Stimulated activated CD4-positive, alpha-beta T cell treated with anti-CD3 and anti-CD28 coated beads, TNF-alpha, amount 100 ng/mL, for 48 hours (primary cell): ENCODE results near the gene FOXO3.
A peak's percentile ranks its signal among the peaks of the same experiment; 100 is the strongest.
"Not testable (repeated sequence)": the region's sequence is repeated elsewhere in the genome, so short reads cannot be mapped to it uniquely, and the experiment has no call there.

Experiments used
- DNase-seq, 3 donors: peaks; one replicate each; pipeline ENCODE4 v3.0.0-alpha.2; 2020; ENCODE audit warnings: low read depth in 3 of 3

Gene FOXO3

DNA sequence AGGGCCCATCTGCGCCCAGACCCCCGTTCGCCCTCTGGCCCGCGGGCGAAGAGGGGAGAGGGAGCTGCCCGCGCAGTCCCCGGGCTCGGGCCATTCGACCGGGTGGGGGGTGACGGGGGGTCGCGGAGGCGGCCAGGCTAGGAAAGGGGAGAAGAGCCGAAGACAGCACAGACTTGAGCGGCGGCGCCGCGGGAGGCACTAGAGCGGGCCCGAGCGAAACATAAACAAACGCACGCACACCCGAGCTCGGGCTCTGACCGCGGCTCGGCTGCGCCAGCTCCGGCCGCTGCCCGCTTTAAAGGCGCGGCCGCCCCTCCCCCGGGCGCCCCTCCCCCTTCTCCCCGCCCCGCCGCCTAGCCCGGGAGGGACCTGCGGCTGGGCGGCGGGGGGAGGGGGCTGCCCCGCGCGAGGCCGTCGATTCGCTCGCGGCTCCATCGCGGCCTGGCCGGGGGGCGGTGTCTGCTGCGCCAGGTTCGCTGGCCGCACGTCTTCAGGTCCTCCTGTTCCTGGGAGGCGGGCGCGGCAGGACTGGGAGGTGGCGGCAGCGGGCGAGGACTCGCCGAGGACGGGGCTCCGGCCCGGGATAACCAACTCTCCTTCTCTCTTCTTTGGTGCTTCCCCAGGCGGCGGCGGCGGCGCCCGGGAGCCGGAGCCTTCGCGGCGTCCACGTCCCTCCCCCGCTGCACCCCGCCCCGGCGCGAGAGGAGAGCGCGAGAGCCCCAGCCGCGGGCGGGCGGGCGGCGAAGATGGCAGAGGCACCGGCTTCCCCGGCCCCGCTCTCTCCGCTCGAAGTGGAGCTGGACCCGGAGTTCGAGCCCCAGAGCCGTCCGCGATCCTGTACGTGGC, at the start of gene FOXO3:
Gene FOXO3, plus strand, starts transcription at position 455 of the 846 bp plus-strand sequence. Its CDS starts 292 bp downstream, at position 747.
- no peak for DNase-seq

DNA sequence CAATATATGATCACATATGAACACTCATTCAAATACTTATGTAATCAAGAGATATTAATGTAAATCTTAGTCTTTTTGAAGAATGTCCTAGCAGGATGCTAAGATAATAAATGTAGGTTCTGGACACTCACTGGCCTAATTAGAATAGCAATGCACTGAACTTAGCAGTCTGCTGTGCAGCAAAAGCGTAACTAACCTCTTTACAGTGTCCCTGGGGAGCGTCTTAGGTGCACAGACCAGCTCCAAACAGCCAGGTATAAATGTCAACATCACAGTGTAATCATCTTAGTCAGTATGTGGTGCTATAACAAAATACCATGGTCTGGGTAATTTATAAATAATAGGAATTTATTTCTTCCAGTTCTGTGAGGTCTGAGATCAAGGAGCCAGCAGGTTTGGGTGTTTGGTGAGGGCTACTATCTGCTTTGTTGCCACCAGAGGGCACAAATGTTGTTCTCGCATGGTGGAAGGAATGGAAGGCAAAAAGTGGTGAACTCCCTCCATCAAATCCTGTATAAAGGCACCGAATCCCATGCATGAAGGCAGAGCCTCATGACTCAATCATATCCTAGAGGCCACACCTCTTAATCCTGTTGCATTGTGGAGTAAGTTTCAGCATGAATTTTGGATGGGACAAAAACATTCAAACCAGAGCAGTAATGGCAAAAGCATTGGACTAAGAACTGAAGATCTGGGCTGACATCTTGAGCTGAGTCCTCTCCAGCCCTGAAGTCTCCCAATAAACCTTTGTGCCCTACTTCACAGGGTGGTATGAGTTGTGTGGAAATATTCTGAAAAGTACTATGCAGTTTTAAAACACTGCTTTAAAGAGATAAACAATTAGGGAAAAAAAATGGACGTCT, 41.8 kb upstream of the FOXO3 start:
- no peak for DNase-seq

DNA sequence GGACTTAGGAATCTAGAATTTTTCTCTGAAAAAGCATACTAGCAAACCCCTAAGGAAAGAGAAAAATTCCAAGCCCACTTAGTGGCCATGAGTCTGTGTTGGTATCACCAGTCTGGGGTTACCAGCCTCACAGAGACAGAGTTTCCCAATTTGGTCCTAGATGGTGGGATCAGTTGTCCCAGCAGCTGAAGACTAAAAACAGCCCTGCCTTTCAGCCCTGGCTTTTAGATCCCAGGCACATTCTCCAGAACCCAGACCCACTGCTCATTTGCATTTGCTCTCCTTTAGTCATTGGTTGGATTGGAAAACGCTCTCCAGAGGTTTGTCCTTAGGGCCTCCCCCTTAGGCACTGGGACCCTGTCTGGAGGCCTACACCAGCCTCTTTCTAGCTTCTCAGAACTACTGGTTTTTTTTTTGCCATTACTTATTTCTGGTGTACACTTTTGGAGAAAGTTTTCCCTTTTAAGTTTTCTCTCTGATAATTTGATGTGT, 39.1 kb upstream of the FOXO3 start:
- DNase-seq: no peak

DNA sequence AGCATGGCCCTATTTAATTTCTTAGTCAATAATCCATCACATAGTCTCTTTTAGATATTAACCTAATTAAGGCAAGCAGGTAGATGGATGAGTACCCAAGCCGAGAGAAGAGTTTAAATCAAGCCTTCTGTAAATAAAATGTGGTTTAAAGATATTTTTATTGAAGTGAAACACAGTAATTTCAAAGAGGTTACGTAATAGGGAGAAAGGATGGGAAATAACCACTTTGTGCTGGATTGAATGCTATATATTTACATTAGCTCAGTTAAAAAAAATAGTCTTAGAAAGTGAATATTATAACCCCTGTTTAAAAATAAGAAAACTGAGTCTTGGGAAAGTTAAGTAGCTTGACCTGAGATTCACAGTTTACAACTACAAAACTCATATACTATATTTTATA, 37.0 kb upstream of the FOXO3 start:
- no peak for DNase-seq

DNA sequence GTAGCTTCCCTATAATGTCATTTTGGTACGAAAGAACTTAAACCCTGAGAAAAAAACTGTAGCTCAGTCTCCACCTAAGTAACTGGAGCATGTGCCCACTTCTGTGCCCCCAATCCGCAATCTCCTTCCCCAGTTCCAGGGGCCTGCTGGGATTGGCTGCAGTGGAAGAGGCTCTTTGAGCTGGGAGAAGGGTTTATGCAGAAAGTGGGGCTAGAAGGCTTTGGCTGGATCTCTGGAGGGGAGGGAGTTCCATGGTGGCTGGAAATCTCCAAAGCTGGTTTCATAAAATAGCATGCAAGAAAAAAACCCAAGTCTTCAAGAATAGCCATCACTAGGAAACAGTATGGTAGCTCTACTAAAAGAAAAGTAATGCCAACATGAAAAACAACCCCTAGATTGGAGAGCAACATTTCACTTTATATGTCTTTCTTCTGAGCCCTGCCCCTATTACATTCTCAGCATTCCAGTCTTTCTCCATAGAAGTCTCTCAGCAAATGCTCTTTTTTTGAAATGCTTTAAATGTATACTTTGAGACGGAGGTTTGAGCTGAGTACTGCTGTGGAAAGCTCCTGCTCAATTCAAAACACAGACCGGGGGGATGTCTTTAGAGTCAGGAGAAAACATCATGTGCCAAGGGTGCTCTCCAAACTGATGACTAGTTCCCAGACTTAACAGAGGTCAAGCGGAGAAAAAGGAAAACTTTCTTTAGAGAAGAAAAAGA, 36.0 kb upstream of the FOXO3 start:
- no peak for DNase-seq

DNA sequence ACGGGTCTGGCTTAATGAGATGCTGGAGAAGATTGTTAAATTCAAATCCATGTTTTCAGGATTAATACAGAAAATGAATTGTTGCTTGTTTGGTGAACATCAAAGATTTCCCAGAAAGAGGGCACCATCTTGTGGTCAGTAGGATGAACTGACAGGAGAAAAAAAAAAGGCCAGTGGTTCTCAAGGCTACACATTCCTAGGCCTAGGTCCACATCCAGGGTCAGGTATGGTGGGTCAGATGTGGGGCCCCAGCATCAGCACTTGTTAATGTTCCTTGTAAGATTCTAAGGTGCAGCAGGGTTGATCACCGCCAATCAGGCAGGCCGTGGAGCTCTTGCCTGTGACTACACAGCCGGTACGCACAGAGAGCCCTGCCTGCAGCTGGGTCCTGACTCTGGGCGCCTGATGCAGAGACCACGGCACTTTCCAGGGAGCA, 34.0 kb upstream of the FOXO3 start:
- DNase-seq: no peak

DNA sequence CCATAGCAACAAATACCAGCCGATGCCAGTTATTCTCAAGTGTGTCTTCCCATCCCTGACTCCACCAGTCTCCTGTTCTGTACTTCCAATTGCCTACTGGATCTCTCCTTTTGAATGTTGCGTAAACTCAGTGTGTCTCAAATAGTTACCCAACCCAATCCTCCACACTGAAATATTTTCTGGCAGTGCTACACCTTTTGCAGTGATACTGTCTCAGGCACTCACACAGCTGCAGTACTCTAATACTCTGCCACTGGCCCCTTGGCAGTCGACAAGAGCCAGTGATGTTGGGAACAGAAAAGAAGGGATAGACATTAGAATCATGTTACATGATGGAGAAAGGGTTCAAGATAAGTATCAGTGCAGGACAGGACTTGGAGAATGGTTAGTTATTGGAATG, 31.8 kb upstream of the FOXO3 start:
- DNase-seq: no peak

DNA sequence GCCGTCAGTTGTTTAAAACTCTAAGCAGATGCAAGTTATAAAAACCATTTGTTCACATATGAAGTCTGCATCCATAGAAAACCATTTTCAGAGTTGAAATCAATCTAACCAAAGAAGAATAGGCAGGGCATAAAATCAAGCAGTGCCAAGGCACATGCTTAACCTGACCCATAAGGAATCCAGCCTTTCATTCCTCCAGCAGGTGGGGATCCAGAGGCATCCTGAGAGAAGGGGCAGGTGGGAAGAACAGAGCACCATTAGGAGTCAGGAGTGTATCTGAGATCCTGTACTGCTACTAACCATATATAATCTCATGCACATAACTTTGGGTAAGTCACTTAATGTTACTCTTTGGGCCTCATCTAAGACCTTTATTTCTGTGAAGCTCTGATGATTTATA, 29.4 kb upstream of the FOXO3 start:
- no peak for DNase-seq

DNA sequence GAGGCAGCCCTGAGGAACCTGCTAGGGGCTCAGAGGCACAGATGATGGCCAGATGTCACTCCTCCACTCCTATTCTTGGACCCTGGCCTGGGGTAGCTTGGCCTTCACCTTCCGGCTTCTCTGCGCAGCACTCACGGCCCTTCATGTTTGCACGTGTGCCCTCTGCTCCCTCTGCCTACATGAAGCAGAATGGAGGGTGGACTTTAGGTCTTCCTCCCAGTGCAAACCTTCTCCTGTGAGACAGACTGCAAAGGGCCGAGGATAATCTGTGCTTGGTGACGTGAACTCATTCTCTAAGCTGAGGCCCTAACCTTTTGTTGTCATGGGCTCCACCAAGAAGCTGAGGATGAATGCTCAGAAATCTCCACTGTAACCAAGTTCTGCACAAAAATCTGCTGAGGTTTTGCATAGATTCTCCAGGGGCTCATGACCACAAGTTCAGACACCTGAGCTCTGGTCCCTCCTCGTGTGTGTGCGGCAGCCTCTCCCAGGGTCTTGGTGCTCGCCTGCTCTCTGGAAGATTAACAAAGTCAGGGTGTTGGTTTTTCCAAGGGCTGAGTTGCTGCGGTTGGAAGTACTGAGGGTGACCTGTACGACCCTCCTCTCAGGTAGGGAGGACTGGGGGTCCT, 25.5 kb upstream of the FOXO3 start:
- DNase-seq: no peak

DNA sequence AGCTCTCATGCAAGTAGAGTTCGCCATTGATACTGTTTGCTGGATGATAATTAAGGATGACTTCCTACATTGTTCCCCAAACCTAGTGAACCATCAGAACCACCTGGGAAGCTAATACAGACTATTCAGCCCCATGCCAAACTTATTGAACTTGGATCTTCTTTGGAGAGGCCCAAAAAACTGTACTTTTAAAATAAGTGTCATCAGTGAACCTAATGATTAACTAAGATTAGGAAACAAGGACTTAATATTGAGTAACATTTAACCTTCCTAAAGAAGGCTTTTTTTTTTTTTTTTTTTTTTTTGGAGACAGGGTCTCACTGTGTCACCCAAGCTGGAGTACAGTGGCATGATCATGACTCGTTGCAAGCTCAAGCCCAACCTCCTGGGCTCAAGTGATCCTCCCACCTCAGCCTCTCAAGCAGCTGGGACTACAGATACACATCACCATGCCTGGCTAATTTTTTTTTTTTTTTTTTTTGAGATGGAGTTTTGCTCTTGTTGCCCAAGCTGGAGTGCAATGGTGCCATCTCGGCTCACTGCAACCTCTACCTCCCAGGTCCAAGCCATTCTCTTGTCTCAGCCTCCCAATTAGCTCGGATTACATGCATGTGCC, 24.7 kb upstream of the FOXO3 start:
- not testable (repeated sequence) for DNase-seq

DNA sequence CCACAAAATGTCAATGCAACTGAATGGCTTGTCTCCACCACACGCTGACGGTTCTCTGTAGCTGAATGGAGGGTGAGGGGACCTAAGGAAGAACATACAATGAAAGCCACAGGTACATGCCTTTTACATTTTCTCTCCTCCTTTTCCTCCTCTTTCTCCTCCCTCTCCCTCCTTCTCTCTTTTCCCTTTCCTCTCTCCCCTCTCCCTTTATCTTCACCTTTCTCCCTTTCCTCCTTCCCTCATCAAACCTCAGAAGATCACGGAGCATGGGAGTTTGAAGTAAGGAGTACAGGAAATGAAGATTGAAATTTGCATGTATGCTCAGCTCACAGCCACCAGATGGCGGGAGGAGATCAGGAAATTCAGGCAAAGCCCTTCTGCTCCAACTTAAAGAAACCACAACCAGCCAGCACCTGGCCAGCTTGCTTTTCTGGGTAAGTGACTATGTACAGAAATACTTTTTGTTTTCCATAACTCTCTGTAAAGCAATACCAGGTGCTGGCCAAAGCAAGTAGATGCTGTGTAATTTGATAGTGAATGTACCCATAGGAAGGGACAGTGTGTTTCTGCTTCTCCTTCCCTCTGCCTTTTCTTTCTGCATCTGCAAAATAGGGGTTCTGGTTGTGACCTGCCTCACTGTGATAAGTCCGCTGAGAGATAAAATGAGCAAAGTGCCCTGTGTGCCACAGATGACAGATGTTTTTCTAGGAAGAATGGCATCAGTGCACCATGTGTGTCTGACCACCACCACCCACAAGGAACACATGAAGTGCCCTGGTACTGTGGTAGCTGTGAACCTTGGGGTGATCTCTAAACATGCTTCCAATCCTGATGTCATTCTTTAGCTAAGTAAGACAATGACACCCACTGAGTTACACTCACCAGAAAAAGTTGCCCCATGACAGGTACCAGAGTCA, 18.6 kb upstream of the FOXO3 start:
- peak in 2 of 3 donors; percentile 41 to 42 for DNase-seq

DNA sequence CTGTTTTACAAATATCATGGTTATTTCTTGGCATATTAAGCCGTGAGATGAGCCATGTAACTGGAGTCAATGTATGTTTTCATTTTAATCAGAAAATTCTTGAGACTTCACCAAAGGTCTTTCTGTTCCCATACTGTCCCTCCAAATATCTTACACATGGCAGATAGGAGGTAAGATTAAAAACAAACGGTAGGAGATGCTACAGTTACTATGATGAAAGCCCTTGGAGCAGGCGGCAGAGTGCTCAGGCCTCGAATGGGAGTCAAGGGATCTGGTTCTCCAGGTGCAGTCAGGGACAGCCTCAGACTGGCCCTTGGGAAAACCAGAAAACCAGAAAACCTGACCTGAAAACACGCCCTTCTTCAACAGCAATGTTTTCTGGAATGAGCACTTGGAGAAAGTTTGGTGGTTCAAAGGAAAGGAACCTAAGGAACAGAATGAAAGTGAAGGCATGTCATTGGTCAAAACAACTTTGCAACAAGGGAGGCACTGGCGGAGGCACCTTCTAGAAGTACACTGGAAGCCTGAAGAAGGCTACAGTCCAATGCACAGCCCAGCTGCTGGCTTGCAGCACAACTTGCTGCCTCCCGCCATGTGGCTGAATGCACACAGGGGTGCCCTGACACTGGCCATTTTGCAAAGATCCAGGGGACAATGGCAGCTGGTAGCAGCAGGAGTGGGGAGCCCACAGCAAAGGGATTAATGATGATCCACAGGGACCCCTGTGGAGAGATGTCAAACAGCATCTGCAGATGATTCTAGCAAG, 17.4 kb upstream of the FOXO3 start:
- DNase-seq: no peak

DNA sequence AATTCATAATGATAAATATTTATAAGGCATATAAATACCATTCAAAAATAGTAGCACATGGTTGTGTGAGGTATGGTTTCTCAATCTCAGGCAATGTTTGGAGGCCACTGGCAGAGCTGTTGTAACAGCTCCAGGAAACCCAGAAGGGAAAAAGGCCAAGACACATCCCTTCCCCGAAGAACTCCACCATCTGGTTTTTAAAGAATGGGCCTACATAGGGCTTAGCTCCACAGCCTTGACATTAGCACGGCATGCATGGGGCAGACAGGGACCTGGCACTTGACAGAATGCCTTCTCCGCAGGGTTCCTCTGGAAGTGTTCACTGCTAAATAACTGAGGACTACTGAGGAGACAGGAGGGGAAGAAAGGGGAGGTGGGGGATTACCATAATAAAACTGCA, 16.1 kb upstream of the FOXO3 start:
- no peak for DNase-seq

DNA sequence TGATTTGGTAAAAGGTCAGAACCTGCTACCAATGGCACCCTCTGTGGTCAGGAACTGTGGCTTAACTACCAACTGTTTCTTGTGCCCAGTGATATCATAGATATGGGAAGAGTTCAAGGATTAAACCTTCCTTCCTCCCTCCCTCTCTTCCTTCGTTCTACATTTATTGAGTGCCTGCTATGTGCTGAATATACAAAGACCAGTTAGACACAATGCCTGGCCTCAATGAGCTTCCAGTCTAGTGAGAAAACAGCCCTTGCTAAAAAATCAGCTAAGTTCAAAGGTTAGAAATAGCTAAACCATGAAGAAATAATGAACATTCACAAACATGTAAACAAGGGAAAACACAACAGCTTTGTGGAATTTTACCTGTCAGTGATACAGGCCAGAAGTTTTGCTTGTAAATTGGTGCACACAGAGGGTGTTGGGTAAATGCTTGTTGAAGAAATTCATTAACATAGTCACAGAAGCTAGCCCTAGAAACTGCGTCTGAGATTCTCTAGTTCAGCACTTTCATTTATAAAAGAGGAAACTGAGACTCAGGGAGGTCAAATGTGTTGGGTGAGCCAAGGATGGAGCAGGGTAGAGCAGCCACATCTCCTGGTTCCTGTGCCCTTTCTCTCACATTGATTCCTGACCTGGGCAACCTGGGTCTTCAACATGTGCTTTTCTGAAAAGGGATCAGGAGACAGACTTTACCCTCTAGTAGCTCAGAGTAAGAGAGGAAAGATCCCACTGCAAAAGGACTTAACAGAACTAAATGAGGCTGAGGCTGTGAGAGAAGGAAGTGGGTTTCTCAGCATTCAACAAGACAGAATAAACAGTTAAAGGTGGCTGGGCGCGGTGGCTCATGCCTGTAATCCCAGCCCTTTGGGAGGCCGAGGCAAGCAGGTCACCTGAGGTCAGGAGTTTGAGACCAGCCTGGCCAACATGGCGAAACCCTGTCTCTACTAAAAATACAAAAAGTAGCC, 14.4 kb upstream of the FOXO3 start:
- DNase-seq: no peak

DNA sequence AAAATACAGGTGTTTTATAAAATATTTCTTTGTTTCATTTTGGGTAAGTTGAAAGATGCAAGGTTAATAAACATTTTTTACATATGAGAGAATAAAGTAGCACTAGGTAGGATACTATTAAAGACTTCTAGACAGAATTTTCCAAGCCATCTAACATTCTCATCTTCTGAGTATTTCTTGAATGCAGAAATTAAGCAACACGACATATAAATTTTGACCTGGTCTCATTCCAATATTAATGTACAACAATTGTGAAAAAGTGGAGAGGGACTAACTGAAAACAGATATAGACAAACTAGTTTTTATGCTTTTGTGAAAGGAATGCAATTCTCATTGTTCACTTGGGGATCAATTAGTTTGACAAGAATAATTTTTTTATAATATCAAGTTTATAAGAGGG, 11.5 kb upstream of the FOXO3 start:
- no peak for DNase-seq

DNA sequence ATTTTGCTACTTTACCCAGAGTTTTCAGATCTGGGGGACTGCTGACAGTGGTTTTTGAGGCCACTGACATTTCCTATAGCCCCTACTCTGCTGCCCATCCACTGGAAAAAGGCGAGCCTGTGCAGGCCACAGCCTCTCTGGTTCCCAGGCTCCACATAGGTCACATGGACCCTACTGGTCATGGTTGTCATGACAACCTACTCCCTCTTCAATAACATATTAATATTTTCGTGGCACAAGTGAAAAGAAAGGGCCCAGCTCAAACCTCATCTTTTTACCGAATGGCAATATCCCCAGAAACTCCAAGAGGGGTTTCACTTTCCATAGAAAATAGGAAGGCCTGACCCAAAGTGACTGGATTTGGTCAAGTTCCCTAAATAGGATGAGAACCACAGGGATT, 11.0 kb upstream of the FOXO3 start:
- DNase-seq: no peak

DNA sequence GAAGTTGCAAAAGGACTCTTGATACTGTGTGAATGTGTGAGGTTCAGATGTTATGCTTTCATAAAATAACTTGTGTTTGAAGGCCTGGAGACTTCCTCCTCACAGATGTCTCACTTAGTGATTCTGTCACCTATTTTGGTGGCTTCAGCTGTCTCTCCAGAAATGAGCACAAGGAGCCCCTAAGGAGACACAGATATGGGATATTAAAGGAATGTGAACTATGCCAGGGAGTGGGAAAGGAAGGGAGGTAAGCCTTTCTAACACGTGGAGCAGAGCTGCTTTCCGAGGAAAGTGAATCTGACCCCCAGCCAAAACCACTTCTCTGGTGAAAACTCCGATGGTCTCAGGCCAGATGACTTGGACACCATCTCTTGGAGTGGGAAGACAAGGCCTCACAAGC, 10.5 kb upstream of the FOXO3 start:
- no peak for DNase-seq
